CD4-positive, alpha-beta memory T cell (primary cell): Measurements from ENCODE around the gene ZSCAN29. TPM values are rescaled to one million over a fixed set of nuclear protein-coding genes. Genes with fewer than 3 reads are reported as not detected.
A peak's percentile ranks its signal among the peaks of the same experiment; 100 is the strongest.
"Not testable (repeated sequence)": the region's sequence is repeated elsewhere in the genome, so short reads cannot be mapped to it uniquely, and the experiment has no call there.

Source experiments
- CTCF ChIA-PET: fragments of 350-600 bp; sonication (Branson Sonifier 250); formaldehyde crosslinking; loops from one replicate; lab custom pipeline; 2021; ENCODE audit warnings: inconsistent platforms; ENCODE audit not compliant: partially characterized antibody; lab: Charles Lee
- POLR2A ChIA-PET: fragments of 350-600 bp; sonication (Branson Sonifier 250); formaldehyde crosslinking; loops from one replicate; lab custom pipeline; 2021; ENCODE audit not compliant: partially characterized antibody; lab: Charles Lee
- DNase-seq, 5 donors: peaks; one replicate each; pipeline versions ENCODE4 v3.0.0 to v3.0.0-alpha.2; 2020 to 2022; ENCODE audit warnings: mixed read lengths in 1 of 5
- H3K27ac ChIP-seq: one replicate; pipeline ENCODE4 v1.7.0; 2013; ENCODE audit warnings: low read depth, low read length
- H3K27me3 ChIP-seq: 2 replicates; pipeline ENCODE4 v1.7.0; 2013; ENCODE audit warnings: mild to moderate bottlenecking, low read length, moderate library complexity; ENCODE audit not compliant: insufficient read depth
- H3K36me3 ChIP-seq: 2 replicates; pipeline ENCODE4 v1.7.0; 2013; ENCODE audit warnings: mild to moderate bottlenecking, low read length, moderate library complexity; ENCODE audit not compliant: insufficient read depth
- H3K4me1 ChIP-seq: 2 replicates; pipeline ENCODE4 v1.7.0; 2013; ENCODE audit warnings: mild to moderate bottlenecking, low read length, moderate library complexity; ENCODE audit not compliant: insufficient read depth
- H3K4me3 ChIP-seq, 2 donors: one replicate each; pipeline ENCODE4 v1.7.0; 2013; ENCODE audit warnings: low read length in 2 of 2, mild to moderate bottlenecking in 1 of 2
- H3K9me3 ChIP-seq, 2 donors: one replicate each; pipeline ENCODE4 v1.7.0; 2013; ENCODE audit warnings: low read length in 2 of 2, control low read depth in 1 of 2; ENCODE audit not compliant: control insufficient read depth in 1 of 2
- H3K27ac Mint-ChIP-seq, 7 donors: one replicate each; pipeline ENCODE4 v1.8.0; 2020 to 2021; ENCODE audit warnings: mixed read lengths in 7 of 7, mild to moderate bottlenecking in 6 of 7, inconsistent platforms in 3 of 7, moderate library complexity in 3 of 7
- H3K27me3 Mint-ChIP-seq, 2 donors: one replicate each; pipeline ENCODE4 v1.8.0; 2020 to 2021; ENCODE audit warnings: mixed read lengths in 2 of 2
- H3K36me3 Mint-ChIP-seq, 2 donors: one replicate each; pipeline ENCODE4 v1.8.0; 2020 to 2021; ENCODE audit warnings: mixed read lengths in 2 of 2, inconsistent platforms in 1 of 2, mild to moderate bottlenecking in 1 of 2
- H3K4me1 Mint-ChIP-seq, 4 donors: one replicate each; pipeline ENCODE4 v1.8.0; 2020 to 2021; ENCODE audit warnings: mixed read lengths in 4 of 4, mild to moderate bottlenecking in 1 of 4
- H3K4me3 Mint-ChIP-seq, 8 donors: one replicate each; pipeline ENCODE4 v1.8.0; 2020 to 2021; ENCODE audit warnings: mixed read lengths in 8 of 8, mild to moderate bottlenecking in 7 of 8, moderate library complexity in 6 of 8, inconsistent platforms in 3 of 8
- H3K9me3 Mint-ChIP-seq, 8 donors: one replicate each; pipeline ENCODE4 v1.8.0; 2020 to 2021; ENCODE audit warnings: mixed read lengths in 8 of 8, mild to moderate bottlenecking in 5 of 8, inconsistent platforms in 3 of 8, moderate library complexity in 1 of 8
- intact Hi-C: fragments of 100-400 bp; cut with micrococcal nuclease; formaldehyde crosslinking; loops from one replicate; pipeline ENCODE4 v1.15.1; 2023
- polyA plus RNA-seq, 2 donors: library from polyadenylated mRNA; unstranded; fragments of 300-500 nt; fragmentation: Illumina TruSeq; gene quantifications; one replicate each; pipeline ENCODE4 v1.2.3, GENCODE V29; 2021
- total RNA-seq, 2 experiments: library from RNA; stranded (reverse); gene quantifications; one replicate each; pipeline ENCODE4 v1.2.3, GENCODE V29; 2021

Gene ZSCAN29
- total and polyA plus RNA-seq, 4 experiments from 2014 or later, result 1.4 to 36.4 (median 21.2) TPM

DNA sequence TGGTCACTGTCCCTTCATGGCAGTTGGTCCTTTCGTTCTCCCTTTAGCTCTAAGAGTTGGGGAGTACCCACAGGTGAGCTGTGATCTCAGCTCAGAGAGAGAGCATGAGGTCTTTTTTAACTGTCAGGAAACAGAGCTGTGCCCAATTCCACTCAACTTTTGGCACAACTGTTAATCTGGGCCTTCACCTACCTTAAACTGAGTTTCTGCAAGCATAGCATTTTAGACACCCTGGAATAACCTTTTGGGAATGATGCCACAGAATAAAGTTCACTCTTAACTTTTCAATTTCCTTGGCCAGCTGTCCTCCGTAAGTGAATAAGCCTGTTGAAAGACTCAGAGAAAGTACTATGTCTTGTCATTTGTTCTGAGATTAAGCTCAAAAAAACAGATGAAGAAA is 36.0 kb upstream of the ZSCAN29 start:
- Mint-ChIP-seq H3K27me3 (no peaks in the 10 kb centered on the region), H3K9me3 (no peaks in the 10 kb centered on the region), H3K36me3 (peaks cover 71 to 93% of the 10 kb centered on the region in 2 donors), H3K4me1 (peaks cover 5 to 8% (median 7%) of the 10 kb centered on the region in 4 donors), H3K27ac (peak overlapping the region in 1 of 7 donors; percentile 15), H3K4me3 (no peak overlapping the region)
- CTCF ChIA-PET, result interaction anchor here (0.8 to 1.4 kb wide), 2 partner anchors 104 to 370 kb away, joined by 3 read pairs; partner anchors contain the start of gene ELL3
- H3K27ac ChIP-seq, result no peak overlapping the region
- intact Hi-C loops, result no loop called here
- no peak for DNase-seq
- H3K27me3 ChIP-seq, result no peaks in the 10 kb centered on the region
- H3K36me3 ChIP-seq, result peaks cover 58% of the 10 kb centered on the region
- POLR2A ChIA-PET, result no interaction called here
- no peaks in the 10 kb centered on the region for H3K9me3 ChIP-seq
- H3K4me3 ChIP-seq, result no peak overlapping the region
- no peaks in the 10 kb centered on the region for H3K4me1 ChIP-seq

DNA sequence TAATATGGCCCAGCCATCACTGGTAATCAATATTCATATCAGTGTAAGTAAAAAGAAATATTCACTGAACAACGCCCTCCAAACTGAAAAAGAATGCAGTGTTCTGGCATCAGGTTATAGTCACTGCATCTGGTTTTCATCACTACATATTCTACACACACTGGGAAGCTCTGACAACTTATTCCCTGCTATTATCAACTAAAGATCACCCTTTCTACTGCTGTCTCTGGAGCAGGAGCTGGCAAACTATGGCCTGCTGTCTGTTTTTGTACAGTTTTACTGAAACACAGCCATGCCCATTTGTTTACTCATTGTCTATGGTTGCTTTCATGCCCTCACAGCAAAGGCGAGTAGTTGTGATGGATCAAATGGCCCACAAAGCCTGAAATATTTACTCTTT is 35.3 kb upstream of the ZSCAN29 start:
- H3K4me3 ChIP-seq, result no peak overlapping the region
- CTCF ChIA-PET, result interaction anchor here (1.4 kb wide), 1 partner anchor 105 kb away, joined by 3 read pairs; no protein-coding TSS in a partner anchor
- Mint-ChIP-seq H3K4me1 (peaks cover 5 to 8% (median 7%) of the 10 kb centered on the region in 4 donors), H3K27me3 (no peaks in the 10 kb centered on the region), H3K36me3 (peaks cover 73 to 93% of the 10 kb centered on the region in 2 donors), H3K9me3 (no peaks in the 10 kb centered on the region), H3K27ac (peak overlapping the region in 1 of 7 donors; percentile 71), H3K4me3 (no peak overlapping the region)
- POLR2A ChIA-PET, result interaction anchor here (0.5 kb wide), 1 partner anchor 1189 kb away, joined by 3 read pairs; no protein-coding TSS in a partner anchor
- DNase-seq, result no peak
- H3K27ac ChIP-seq, result no peak overlapping the region
- no peaks in the 10 kb centered on the region for H3K27me3 ChIP-seq
- intact Hi-C loops, result no loop called here
- H3K36me3 ChIP-seq, result peaks cover 64% of the 10 kb centered on the region
- no peaks in the 10 kb centered on the region for H3K4me1 ChIP-seq
- no peaks in the 10 kb centered on the region for H3K9me3 ChIP-seq

DNA sequence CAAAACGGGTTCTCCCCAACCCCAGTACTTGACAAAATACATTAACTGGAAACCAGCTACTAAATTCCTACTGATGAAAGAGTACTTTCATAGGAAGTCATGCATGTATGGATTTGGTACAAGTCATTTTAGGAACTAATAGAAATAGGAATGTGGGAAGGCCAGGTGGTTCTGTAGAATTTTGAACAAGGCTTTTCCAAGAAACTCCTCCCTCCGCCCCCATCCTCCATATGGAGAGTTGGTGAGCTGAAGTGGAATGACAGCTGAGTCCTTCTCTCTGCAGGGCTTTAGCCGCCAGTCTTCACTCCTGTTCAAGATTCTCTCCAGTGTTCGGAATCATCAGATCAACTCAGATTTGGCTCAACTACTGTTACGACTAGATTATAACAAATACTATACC is 33.3 kb upstream of the ZSCAN29 start:
- POLR2A ChIA-PET, result no interaction called here
- Histone ChIP-seq H3K27me3 (no peaks in the 10 kb centered on the region), H3K4me1 (no peaks in the 10 kb centered on the region), H3K4me3 (no peak overlapping the region), H3K27ac (no peak overlapping the region), H3K36me3 (peaks cover 61% of the 10 kb centered on the region), H3K9me3 (no peaks in the 10 kb centered on the region)
- no peaks in the 10 kb centered on the region for H3K27me3 Mint-ChIP-seq
- peaks cover 5 to 8% (median 7%) of the 10 kb centered on the region in 4 donors for H3K4me1 Mint-ChIP-seq
- intact Hi-C loops, result no loop called here
- H3K9me3 Mint-ChIP-seq, result no peaks in the 10 kb centered on the region
- H3K27ac Mint-ChIP-seq, result peak overlapping the region in 5 of 7 donors; percentile 22 to 81 (median 71)
- DNase-seq, result no peak
- peaks cover 78 to 86% of the 10 kb centered on the region in 2 donors for H3K36me3 Mint-ChIP-seq
- H3K4me3 Mint-ChIP-seq, result no peak overlapping the region
- CTCF ChIA-PET, result interaction anchor here (0.8 to 1.4 kb wide), 2 partner anchors 28 to 110 kb away, joined by 3 read pairs; no protein-coding TSS in a partner anchor

DNA sequence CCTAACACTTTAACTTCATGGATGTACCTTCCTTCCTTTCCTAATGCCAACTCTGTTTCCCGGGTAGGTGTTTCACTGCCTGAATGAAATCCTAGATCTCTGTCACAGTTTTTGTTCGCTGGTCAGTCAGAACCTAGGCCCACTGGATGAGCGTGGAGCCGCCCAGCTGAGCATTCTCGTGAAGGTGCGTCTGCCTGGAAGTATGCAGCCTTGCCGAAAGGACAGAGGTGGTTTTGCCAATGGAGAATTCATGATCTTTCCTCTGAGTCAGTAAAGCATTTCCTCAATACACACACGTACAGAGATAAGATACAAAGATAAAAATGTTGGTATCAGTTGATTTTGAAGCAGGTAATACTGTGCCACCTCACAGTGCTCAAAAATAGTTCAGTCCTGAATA is 32.8 kb upstream of the ZSCAN29 start:
- H3K27ac ChIP-seq, result no peak overlapping the region
- peak overlapping the region in 5 of 7 donors; percentile 25 to 81 (median 65) for H3K27ac Mint-ChIP-seq
- H3K4me3 ChIP-seq, result no peak overlapping the region
- no peak overlapping the region for H3K4me3 Mint-ChIP-seq
- DNase-seq, result no peak
- no peaks in the 10 kb centered on the region for H3K9me3 Mint-ChIP-seq
- no peaks in the 10 kb centered on the region for H3K4me1 ChIP-seq
- H3K36me3 ChIP-seq, result peaks cover 59% of the 10 kb centered on the region
- H3K36me3 Mint-ChIP-seq, result peaks cover 73 to 86% of the 10 kb centered on the region in 2 donors
- CTCF ChIA-PET, result interaction anchor here (0.8 kb wide), 1 partner anchor 110 kb away, joined by 3 read pairs; no protein-coding TSS in a partner anchor
- H3K4me1 Mint-ChIP-seq, result peaks cover 5 to 8% (median 7%) of the 10 kb centered on the region in 4 donors
- intact Hi-C loops, result no loop called here
- H3K27me3 Mint-ChIP-seq, result no peaks in the 10 kb centered on the region
- H3K27me3 ChIP-seq, result no peaks in the 10 kb centered on the region
- H3K9me3 ChIP-seq, result no peaks in the 10 kb centered on the region
- POLR2A ChIA-PET, result no interaction called here

GRCh38 chr15:43402255-43402654 is 31.4 kb upstream of the ZSCAN29 start:
- intact Hi-C loops, result no loop called here
- Histone ChIP-seq H3K9me3 (no peaks in the 10 kb centered on the region), H3K27ac (no peak overlapping the region), H3K4me1 (no peaks in the 10 kb centered on the region), H3K27me3 (no peaks in the 10 kb centered on the region), H3K36me3 (peaks cover 57% of the 10 kb centered on the region), H3K4me3 (no peak overlapping the region)
- no peak for DNase-seq
- POLR2A ChIA-PET, result no interaction called here
- Mint-ChIP-seq H3K9me3 (no peaks in the 10 kb centered on the region), H3K4me1 (peaks cover 5 to 8% (median 7%) of the 10 kb centered on the region in 4 donors), H3K4me3 (no peak overlapping the region), H3K36me3 (peaks cover 65 to 86% of the 10 kb centered on the region in 2 donors), H3K27ac (peak overlapping the region in 3 of 7 donors; percentile 6 to 82 (median 10)), H3K27me3 (no peaks in the 10 kb centered on the region)
- CTCF ChIA-PET, result no interaction called here

DNA sequence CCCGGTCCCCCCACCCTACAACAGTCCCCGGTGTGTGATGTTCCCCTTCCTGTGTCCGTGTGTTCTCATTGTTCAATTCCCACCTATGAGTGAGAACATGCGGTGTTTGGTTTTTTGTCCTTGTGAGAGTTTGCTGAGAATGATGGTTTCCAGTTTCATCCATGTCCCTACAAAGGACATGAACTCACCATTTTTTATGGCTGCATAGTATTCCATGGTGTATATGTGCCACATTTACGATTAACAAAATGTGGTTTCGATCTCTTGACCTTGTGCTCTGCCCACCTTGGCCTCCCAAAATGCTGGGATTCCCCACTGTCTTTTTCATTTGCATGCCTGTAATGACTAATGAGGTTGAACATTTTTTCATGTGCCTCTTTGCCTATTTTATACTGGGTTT is 22.7 kb upstream of the ZSCAN29 start:
- H3K36me3 Mint-ChIP-seq, result peaks cover 41 to 70% of the 10 kb centered on the region in 2 donors
- H3K9me3 Mint-ChIP-seq, result not testable (repeated sequence)

DNA sequence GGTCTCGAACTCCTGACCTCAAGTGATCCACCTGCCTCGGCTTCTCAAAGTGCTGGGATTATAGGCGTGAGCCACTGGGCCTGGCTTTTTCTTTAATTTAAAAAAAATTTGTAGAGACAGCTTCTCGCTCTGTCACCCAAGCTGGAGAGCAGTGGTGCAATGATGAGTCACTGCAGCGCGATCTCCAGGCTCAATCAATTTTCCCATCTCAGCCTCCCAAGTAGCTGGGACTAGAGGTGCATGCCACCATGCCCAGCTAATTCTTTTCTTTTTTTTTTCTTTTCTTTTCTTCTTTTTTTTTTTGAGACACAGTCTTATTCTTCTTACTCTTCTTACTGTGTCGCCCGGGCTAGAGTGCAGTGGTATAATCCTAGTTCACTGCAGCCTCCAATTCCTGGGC is 19.9 kb upstream of the ZSCAN29 start:
- no peaks in the 10 kb centered on the region for H3K4me1 ChIP-seq
- no peak overlapping the region for H3K27ac ChIP-seq
- peak overlapping the region in 4 of 7 donors; percentile 8 to 59 (median 24) for H3K27ac Mint-ChIP-seq
- no peak overlapping the region for H3K4me3 ChIP-seq
- no peaks in the 10 kb centered on the region for H3K9me3 Mint-ChIP-seq
- peaks cover 0 to 5% (median 2%) of the 10 kb centered on the region in 4 donors for H3K4me1 Mint-ChIP-seq
- POLR2A ChIA-PET, result interaction anchor here (0.8 kb wide), 1 partner anchor 54 kb away, joined by 4 read pairs; no protein-coding TSS in a partner anchor
- H3K36me3 Mint-ChIP-seq, result peaks cover 38 to 61% of the 10 kb centered on the region in 2 donors
- H3K4me3 Mint-ChIP-seq, result no peak overlapping the region
- no peak for DNase-seq
- no peaks in the 10 kb centered on the region for H3K9me3 ChIP-seq
- CTCF ChIA-PET, result interaction anchor here (0.5 to 1.1 kb wide), 3 partner anchors 12 to 186 kb away, joined by 3 to 4 read pairs (median 3); no protein-coding TSS in a partner anchor
- H3K36me3 ChIP-seq, result peaks cover 19% of the 10 kb centered on the region
- intact Hi-C loops, result no loop called here
- H3K27me3 Mint-ChIP-seq, result no peaks in the 10 kb centered on the region
- H3K27me3 ChIP-seq, result no peaks in the 10 kb centered on the region

More for the DNA sequence above, 22.7 kb upstream of the ZSCAN29 start:
- H3K4me3 Mint-ChIP-seq, H3K9me3 ChIP-seq, POLR2A ChIA-PET, H3K27ac ChIP-seq, H3K4me1 Mint-ChIP-seq, H3K27me3 ChIP-seq, DNase-seq, H3K27me3 Mint-ChIP-seq, CTCF ChIA-PET, H3K4me3 ChIP-seq, H3K4me1 ChIP-seq, H3K27ac Mint-ChIP-seq, intact Hi-C loops: not testable (repeated sequence)
- peaks cover 34% of the 10 kb centered on the region for H3K36me3 ChIP-seq
